ACC112 (cell line): Measurements from ENCODE around the gene STIL.
A peak's percentile ranks its signal among the peaks of the same experiment; 100 is the strongest.

Source experiments
- H2AFZ ChIP-seq: fragments of 200-600 bp; sonication (generic); one replicate; pipeline ENCODE4 v1.6.0; 2017; ENCODE audit warnings: antibody characterized with exemption, low read length; ENCODE audit not compliant: unreplicated experiment
- H3K27ac ChIP-seq: fragments of 200-600 bp; sonication (generic); 2 replicates; pipeline ENCODE4 v1.5.1; 2014; ENCODE audit warnings: low read depth, mild to moderate bottlenecking, antibody characterized with exemption, low read length, moderate library complexity
- H3K27me3 ChIP-seq: fragments of 200-600 bp; sonication (generic); 2 replicates; pipeline ENCODE4 v1.6.1; 2014; ENCODE audit warnings: mild to moderate bottlenecking, antibody characterized with exemption, low read length, moderate library complexity, mixed read lengths; ENCODE audit not compliant: insufficient read depth
- H3K36me3 ChIP-seq: fragments of 200-600 bp; sonication (generic); 2 replicates; pipeline ENCODE4 v1.6.1; 2016; ENCODE audit warnings: mild to moderate bottlenecking, antibody characterized with exemption, low read length, moderate library complexity, mixed read lengths; ENCODE audit not compliant: insufficient read depth
- H3K4me1 ChIP-seq: fragments of 200-600 bp; sonication (generic); one replicate; pipeline ENCODE4 v1.6.1; 2016; ENCODE audit warnings: low read length, mixed read lengths; ENCODE audit not compliant: insufficient read depth, unreplicated experiment, control insufficient read depth
- H3K4me3 ChIP-seq: fragments of 200-600 bp; sonication (generic); 2 replicates; pipeline ENCODE4 v1.5.1; 2014; ENCODE audit warnings: mild to moderate bottlenecking, low read depth, low read length
- H3K79me2 ChIP-seq: fragments of 200-600 bp; sonication (generic); one replicate; pipeline ENCODE4 v1.6.0; 2016; ENCODE audit warnings: low read length; ENCODE audit not compliant: control insufficient read depth, unreplicated experiment, insufficient read depth

STIL gene

GRCh38 chr1:47334765-47335435 lies 21.0 kb upstream of the STIL start:
- H2AFZ ChIP-seq: peak overlapping the region; percentile 85
- H3K4me1 ChIP-seq: peaks cover 23% of the 10 kb centered on the region
- H3K27ac ChIP-seq: peak overlapping the region; percentile 96
- no peaks in the 10 kb centered on the region for H3K27me3 ChIP-seq
- H3K4me3 ChIP-seq: peak overlapping the region; percentile 90
- H3K36me3 ChIP-seq: 0 out of 2 replicates have a peak, but pooled peaks cover 5% of the 10 kb centered on the region
- peaks cover 51% of the 10 kb centered on the region for H3K79me2 ChIP-seq

DNA sequence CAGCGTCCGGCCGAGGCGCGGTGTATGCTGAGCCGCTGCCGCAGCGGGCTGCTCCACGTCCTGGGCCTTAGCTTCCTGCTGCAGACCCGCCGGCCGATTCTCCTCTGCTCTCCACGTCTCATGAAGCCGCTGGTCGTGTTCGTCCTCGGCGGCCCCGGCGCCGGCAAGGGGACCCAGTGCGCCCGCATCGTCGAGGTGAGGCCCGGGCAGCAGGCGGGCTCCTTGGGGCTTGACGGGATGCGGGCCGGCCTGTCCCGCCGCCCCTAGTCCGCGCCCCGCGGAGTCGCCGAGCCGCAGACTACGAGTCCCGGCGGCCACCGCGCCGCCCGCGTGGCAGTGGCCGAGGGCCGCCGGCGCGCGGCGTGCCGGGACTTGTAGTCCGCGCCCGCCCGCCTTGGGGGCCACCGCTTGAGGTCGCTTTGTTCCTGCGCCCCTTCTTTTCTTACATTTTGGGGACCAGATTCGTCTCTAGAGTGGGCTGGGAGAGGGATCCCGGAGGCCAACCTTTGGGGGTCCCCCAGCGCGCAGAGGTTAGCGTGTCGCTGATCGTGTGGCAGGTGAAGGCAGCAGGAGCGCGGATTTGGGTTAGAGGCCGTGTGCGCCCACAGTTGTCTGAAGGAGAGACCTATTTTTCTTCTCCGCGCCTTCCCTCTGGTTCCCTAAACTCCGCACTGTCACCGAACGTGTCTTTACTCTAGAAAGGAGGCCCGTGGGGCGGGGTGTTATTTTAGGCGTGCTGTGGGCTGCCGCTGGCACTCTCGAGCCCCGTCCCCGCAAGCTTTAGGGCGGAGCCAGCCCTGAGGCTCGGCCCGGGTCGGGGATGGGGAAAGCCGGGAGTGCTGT lies 20.2 kb upstream of the STIL start:
- Histone ChIP-seq H3K36me3 (0 out of 2 replicates have a peak, but pooled peaks cover 1% of the 10 kb centered on the region), H3K27me3 (no peaks in the 10 kb centered on the region), H3K4me3 (peak overlapping the region; percentile 90), H3K79me2 (peaks cover 44% of the 10 kb centered on the region), H3K4me1 (peaks cover 23% of the 10 kb centered on the region), H3K27ac (peak overlapping the region; percentile 96), H2AFZ (peak overlapping the region; percentile 85)

DNA sequence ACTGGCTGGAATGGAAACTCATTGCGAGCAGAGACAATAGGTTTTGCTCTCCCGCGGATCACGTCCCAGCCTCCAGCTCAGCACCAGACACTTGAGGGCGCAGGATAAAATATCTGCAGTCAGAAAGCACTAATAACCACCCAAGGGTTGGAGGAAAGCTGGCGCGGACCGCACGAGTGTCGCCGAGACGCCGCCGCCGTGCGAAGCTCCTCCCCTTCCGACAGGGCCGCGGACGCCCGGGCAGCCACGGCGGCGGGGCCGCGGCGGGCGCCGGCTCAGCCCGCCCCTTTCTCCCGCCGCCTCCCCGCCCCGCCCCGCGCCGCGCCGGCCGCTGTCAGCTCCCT lies 19.6 kb upstream of the STIL start, which contains the start of gene CMPK1:
Gene CMPK1, plus strand, starts transcription at position 213 of the 344 bp plus-strand sequence. CDS start 156 bp downstream, outside the sequence.
- no peaks in the 10 kb centered on the region for H3K36me3 ChIP-seq
- peak within 1 kb of the TSS; percentile 96 for H3K27ac ChIP-seq
- peaks cover 23% of the 10 kb centered on the region for H3K4me1 ChIP-seq
- peaks cover 38% of the 10 kb centered on the region for H3K79me2 ChIP-seq
- peak within 1 kb of the TSS; percentile 90 for H3K4me3 ChIP-seq
- no peaks in the 10 kb centered on the region for H3K27me3 ChIP-seq
- peak within 1 kb of the TSS; percentile 98 for H2AFZ ChIP-seq

- peaks cover 32% of the 10 kb centered on the region for H3K79me2 ChIP-seq
- H3K27me3 ChIP-seq: no peaks in the 10 kb centered on the region
- H2AFZ ChIP-seq: peak overlapping the region; percentile 98
- no peaks in the 10 kb centered on the region for H3K36me3 ChIP-seq
- H3K27ac ChIP-seq: peak overlapping the region; percentile 96
- H3K4me1 ChIP-seq: peaks cover 20% of the 10 kb centered on the region
- H3K4me3 ChIP-seq: peak overlapping the region; percentile 90
Observed at GRCh38 chr1:47332779-47333577, 19.0 kb upstream of the STIL start.

GRCh38 chr1:47331875-47332274 lies 17.9 kb upstream of the STIL start:
- H2AFZ ChIP-seq: no peak overlapping the region

DNA sequence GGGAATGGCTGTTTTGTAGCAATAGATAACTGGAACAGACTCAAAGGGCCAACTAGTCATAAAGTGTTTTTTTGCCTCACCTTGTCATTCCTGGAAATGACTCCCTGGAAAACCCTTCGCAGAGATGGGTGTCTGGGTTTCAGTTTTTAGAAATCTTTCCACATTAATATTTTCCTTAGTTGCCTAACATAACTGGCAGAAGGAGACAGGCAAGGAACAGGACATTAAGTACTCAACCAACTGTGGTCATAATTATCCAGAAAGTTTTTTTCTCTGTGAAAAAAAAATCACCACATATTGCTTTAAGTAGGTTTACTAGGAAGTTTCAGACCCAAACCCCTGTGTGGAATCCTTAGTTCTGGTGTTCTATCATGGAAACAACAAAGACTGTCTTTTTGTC lies 16.3 kb upstream of the STIL start:
- H3K27ac ChIP-seq: no peak overlapping the region
- H2AFZ ChIP-seq: no peak overlapping the region
- H3K4me1 ChIP-seq: peaks cover 15% of the 10 kb centered on the region
- no peaks in the 10 kb centered on the region for H3K27me3 ChIP-seq
- H3K36me3 ChIP-seq: no peaks in the 10 kb centered on the region
- H3K79me2 ChIP-seq: peaks cover 6% of the 10 kb centered on the region
- H3K4me3 ChIP-seq: no peak overlapping the region

More at GRCh38 chr1:47331875-47332274, 17.9 kb upstream of the STIL start:
- Histone ChIP-seq H3K36me3 (no peaks in the 10 kb centered on the region), H3K4me3 (no peak overlapping the region; the same call in 1 of the 2 replicates), H3K4me1 (peaks cover 19% of the 10 kb centered on the region), H3K27ac (no peak overlapping the region), H3K27me3 (no peaks in the 10 kb centered on the region), H3K79me2 (peaks cover 23% of the 10 kb centered on the region)

DNA sequence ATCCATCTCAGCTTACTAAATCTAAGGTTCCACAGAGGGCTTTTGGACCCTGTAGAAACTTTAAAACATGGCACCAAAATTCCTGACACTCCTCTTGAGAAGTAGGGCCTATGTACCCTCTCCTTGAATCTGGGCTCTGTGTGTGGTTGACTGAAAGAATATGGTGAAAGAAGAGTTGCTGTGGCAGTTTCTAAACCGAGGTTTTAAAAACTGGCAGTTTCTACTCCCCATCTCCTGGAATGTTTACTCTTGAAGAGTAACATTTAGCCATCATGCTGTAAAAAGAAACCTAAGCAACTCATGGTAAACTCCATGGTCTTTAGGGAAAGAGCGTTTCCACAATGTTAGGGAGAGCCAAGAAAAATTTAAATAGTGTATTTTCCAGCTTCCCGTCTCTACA lies 15.0 kb upstream of the STIL start:
- no peak overlapping the region for H2AFZ ChIP-seq
- H3K27me3 ChIP-seq: no peaks in the 10 kb centered on the region

GRCh38 chr1:47326271-47326670 lies 12.3 kb upstream of the STIL start:
- H3K4me1 ChIP-seq: no peaks in the 10 kb centered on the region
- no peak overlapping the region for H2AFZ ChIP-seq
- H3K4me3 ChIP-seq: no peak overlapping the region
- no peak overlapping the region for H3K27ac ChIP-seq
- H3K79me2 ChIP-seq: no peaks in the 10 kb centered on the region
- H3K27me3 ChIP-seq: no peaks in the 10 kb centered on the region
- no peaks in the 10 kb centered on the region for H3K36me3 ChIP-seq

More for the DNA sequence above, 15.0 kb upstream of the STIL start:
- Histone ChIP-seq H3K36me3 (no peaks in the 10 kb centered on the region), H3K4me3 (no peak overlapping the region), H3K4me1 (peaks cover 15% of the 10 kb centered on the region), H3K27ac (no peak overlapping the region), H3K79me2 (no peaks in the 10 kb centered on the region)

DNA sequence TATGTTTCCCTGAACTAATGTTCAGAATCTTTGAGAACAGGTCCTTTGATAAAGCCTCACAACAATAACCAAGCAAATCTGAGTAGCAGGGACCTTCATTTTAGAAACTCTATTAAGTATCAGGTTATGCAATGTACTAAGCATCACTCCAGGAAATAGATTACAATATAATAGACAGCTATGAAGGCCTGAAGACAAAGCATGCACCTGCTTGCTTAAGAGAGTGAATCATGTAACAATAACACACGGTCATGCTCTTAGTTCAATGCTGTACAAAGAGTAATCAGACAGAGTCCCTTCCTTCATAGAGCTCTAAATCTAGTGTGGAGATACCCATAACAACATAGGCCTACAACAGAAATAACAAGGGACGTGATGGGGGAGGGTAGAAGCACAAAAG lies 11.6 kb upstream of the STIL start:
- no peaks in the 10 kb centered on the region for H3K4me1 ChIP-seq
- H3K27ac ChIP-seq: no peak overlapping the region
- no peaks in the 10 kb centered on the region for H3K27me3 ChIP-seq
- H3K4me3 ChIP-seq: no peak overlapping the region
- no peaks in the 10 kb centered on the region for H3K79me2 ChIP-seq
- H3K36me3 ChIP-seq: no peaks in the 10 kb centered on the region
- H2AFZ ChIP-seq: no peak overlapping the region

GRCh38 chr1:47324682-47325081 lies 10.7 kb upstream of the STIL start:
- H3K27me3 ChIP-seq: no peaks in the 10 kb centered on the region
- H3K79me2 ChIP-seq: no peaks in the 10 kb centered on the region

More at GRCh38 chr1:47324682-47325081, 10.7 kb upstream of the STIL start:
- Histone ChIP-seq H3K27ac (no peak overlapping the region), H3K36me3 (no peaks in the 10 kb centered on the region), H3K4me3 (no peak overlapping the region), H2AFZ (no peak overlapping the region), H3K4me1 (no peaks in the 10 kb centered on the region)
